ENCODE results near the gene NR3C1.

NR3C1 gene

DNA sequence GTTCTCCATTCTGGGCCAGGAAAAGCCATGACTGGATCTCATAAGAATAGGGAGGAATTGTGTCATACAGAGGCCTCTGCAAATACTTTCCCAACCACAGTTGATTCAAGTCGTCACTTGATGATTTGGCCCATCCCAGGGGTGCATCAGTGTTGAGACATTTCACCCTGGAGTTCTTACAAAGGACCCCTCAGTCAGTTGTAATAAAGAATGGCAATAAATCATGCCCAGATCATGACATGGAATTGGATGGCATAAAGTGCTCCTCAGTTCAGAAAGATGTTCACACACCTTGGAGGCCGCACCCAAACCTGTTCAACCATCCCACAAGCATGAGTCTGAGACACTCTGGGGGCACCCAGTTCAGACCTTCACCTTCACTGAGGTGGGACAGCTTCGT is 168.1 kb downstream of the NR3C1 start:
- no peak for DNase-seq (ENCODE audit: extremely low read depth, low read depth)
- TF ChIP-seq, protein P1, sequence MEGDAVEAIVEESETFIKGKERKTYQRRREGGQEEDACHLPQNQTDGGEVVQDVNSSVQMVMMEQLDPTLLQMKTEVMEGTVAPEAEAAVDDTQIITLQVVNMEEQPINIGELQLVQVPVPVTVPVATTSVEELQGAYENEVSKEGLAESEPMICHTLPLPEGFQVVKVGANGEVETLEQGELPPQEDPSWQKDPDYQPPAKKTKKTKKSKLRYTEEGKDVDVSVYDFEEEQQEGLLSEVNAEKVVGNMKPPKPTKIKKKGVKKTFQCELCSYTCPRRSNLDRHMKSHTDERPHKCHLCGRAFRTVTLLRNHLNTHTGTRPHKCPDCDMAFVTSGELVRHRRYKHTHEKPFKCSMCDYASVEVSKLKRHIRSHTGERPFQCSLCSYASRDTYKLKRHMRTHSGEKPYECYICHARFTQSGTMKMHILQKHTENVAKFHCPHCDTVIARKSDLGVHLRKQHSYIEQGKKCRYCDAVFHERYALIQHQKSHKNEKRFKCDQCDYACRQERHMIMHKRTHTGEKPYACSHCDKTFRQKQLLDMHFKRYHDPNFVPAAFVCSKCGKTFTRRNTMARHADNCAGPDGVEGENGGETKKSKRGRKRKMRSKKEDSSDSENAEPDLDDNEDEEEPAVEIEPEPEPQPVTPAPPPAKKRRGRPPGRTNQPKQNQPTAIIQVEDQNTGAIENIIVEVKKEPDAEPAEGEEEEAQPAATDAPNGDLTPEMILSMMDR (IDR thresholded peaks at IDR 0.05; ENCODE audit: low read depth, low read length): no peak

DNA sequence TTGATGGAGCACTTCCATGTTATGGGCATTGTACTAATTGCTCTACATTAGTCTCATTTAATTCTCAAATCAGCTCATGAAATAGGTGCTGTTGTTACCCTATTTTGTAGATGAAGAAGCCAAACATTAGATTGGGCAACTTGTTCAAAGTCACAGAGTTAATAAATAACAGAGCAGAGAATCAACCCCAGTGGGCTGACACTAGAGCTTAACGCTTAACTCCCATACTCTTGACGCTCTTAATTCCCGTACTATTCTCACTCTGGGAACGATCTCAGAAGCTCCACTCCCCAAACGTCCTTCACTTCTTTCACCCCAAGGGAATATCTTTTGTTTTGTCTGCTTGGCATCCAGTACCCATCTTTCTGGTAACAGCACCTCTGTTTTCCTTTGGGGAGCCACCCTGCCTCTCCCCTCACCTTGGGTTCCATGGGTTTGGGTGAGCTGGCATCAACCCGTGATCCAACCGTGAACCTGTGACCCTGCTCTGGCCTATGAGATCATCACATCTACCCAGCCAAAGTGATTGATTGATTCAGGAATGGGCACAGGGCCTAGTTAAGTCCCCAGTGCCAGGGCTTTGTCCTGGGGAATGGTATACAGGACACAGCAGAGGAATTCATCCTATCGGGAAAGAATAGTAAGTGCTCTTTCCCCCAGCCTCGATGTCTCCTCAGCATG is 169.2 kb downstream of the NR3C1 start:
- TF ChIP-seq, protein P1 (IDR thresholded peaks at IDR 0.05; ENCODE audit: low read depth, low read length): no peak

DNA sequence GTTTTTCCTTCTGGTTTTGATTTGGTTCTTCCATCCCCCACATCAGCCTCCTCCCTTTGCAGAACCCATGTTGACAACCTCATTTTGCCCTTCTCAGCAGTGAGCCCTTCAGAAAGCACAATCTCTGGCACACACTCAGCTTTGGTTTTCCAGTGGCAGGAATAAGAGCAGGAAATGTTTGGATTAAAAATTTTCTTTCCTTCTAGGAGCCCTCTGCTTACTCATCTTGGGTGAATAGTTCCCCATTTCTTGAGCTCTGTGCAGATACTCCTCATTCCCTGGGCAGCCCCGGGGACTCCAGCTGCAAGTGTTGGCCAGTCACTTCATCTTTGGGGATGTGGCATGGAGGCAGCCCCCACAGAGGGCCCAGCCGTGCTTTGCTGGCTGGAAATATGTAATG is 170.5 kb downstream of the NR3C1 start:
- peak; percentile 65 for DNase-seq (ENCODE audit: extremely low read depth, low read depth)
- TF ChIP-seq, protein P1 (IDR thresholded peaks at IDR 0.05; ENCODE audit: low read depth, low read length): no peak

More for the DNA sequence above, 169.2 kb downstream of the NR3C1 start:
- DNase-seq (ENCODE audit: extremely low read depth, low read depth): no peak

DNA sequence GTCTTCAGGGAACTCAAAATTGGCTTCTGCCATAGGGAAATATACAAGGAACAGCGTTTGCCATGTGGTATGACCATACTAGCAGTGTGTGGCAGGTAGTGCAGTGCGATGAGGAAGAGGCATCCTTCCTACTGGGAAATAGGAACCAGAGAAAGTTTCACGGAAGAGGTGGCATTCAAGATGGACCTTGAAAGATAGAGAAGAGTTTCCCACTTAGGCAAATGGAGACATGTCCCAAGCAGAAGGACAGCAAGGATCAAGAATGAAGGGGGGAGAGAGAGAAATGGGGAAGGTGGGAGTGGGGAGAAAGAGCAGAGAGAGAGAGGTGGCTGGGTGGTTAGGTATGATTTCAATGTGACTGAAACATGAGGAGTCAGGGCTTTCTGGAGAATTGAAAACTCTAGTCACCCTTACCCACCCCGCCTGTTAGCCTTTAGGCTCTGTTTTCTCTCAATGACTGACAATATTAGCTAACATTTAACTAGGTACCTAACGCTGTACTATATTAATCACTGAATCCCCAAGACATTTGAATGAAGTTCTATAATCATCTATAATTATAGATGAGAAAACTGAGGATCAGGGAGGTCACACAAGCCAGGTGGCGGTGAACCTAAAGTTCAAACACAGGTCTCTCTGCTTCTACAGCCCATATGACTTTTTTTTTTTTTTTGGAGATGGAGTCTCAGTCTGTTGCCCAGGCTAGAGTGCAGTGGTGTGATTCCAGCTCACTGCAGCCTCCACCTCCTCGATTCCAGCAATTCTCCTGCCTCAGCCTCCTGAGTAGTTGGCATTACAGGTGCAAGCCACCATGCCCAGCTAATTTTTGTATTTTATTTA is 171.3 kb downstream of the NR3C1 start:
- TF ChIP-seq, protein P1 (IDR thresholded peaks at IDR 0.05; ENCODE audit: low read depth, low read length): no peak
- no peak for DNase-seq (ENCODE audit: extremely low read depth, low read depth)

DNA sequence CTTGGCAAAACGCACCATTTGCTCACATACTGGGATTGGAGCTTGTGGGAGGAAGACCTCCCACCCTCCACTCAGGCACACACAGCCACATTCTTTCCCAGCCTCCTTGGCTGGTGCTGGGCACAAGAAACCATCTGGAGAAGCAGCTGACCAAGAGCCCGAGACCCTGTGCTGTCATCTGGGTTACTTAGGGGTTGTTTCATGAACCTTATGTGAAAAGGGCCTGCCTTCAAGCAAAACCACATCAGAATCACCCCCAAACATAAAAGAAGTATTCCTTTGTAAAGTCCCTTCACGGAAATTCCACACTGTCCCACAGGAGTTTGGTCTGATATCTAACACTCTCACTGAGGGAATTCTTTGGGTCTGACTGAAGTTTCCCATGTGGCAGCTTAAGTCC is 172.1 kb downstream of the NR3C1 start:
- DNase-seq (ENCODE audit: extremely low read depth, low read depth): no peak
- TF ChIP-seq, protein P1 (IDR thresholded peaks at IDR 0.05; ENCODE audit: low read depth, low read length): no peak

DNA sequence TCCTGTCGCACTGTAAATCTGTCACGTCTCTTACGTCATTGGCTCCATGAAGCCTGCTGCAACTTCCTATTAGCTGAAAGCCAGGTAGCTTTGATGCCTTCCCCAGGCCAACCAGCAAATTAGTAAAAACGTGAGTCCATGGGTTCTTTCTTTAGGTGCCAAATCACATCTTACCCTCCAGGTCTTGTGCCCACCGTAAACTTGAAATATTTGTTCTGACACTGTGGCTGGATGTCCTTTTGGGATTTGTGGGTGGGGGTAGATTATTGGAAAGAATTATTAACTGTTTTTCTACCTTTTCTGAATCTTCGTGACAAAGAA is 172.8 kb downstream of the NR3C1 start:
- DNase-seq (ENCODE audit: extremely low read depth, low read depth): no peak
- TF ChIP-seq, protein P1 (IDR thresholded peaks at IDR 0.05; ENCODE audit: low read depth, low read length): no peak

Measured in AG09319 (cell line).